ENCODE results near the gene PSMC2. TPM values are rescaled to one million over a fixed set of nuclear protein-coding genes. Genes with fewer than 3 reads are reported as not detected.

The PSMC2 gene
- total RNA-seq (2014; rRNA removed; shearing (Covaris generic)) (99.8 and 131 TPM in 2 replicates), polyA plus RNA-seq (2016; fragmentation: Nextera tagmentation; extraction: Ambion mirVana) (98.0 and 107 TPM in 2 replicates)
- long read RNA-seq, transcript PSMC2-201 (12 exons, 2,637 nt) = major isoform, 88 of 99 reads
- long read RNA-seq, partial matches to known transcripts = 5 of 99 reads
- long read RNA-seq, other reads (novel, unspliced or antisense) = 6 of 99 reads

- peak within 1 kb of the TSS; percentile 99 for H3K4me3 Mint-ChIP-seq
- H3K9me2 ChIP-seq (ENCODE audit: insufficient read depth) = no peaks in the 10 kb centered on the region
- peaks cover 10% of the 10 kb centered on the region for H3K27me3 Mint-ChIP-seq (ENCODE audit: insufficient read depth, low read depth, poor library complexity)
- peak within 1 kb of the TSS; percentile 23; the same call in 1 of the 2 replicates for H2AFZ ChIP-seq
- H3K36me3 Mint-ChIP-seq (ENCODE audit: low read depth) = peaks cover 11% of the 10 kb centered on the region
- peaks cover 70% of the 10 kb centered on the region for H3K79me2 ChIP-seq (replicated peaks; ENCODE audit: insufficient read depth)
- DNase-seq (ENCODE audit: low spot score) = peak; percentile 94
- H3F3A ChIP-seq (replicated peaks; ENCODE audit: low read depth) = no peaks in the 10 kb centered on the region
- no peaks in the 10 kb centered on the region for H3K36me3 ChIP-seq (ENCODE audit: insufficient read depth)
- no peaks in the 10 kb centered on the region for H3K9me3 Mint-ChIP-seq
- TF ChIP-seq STAT1 (IDR thresholded peaks at IDR 0.05; ENCODE audit: unreplicated experiment) (no peak), ETS1 (IDR thresholded peaks at IDR 0.05) (peak; percentile 50; the same call in 1 of the 2 replicates), POLR2AphosphoS5 (IDR thresholded peaks at IDR 0.05; ENCODE audit: low read depth) (peak; percentile 90)
- H3K4me3 ChIP-seq = peak within 1 kb of the TSS; percentile 75
- peak within 1 kb of the TSS; percentile 99 for H3K27ac Mint-ChIP-seq
- peaks cover 24% of the 10 kb centered on the region for H4K20me1 ChIP-seq (replicated peaks; ENCODE audit: insufficient read depth)
- H3K27me3 ChIP-seq (ENCODE audit: insufficient read depth) = no peaks in the 10 kb centered on the region
- H3K4me2 ChIP-seq = peak within 1 kb of the TSS; percentile 92
- peak within 1 kb of the TSS; percentile 72 for H3K27ac ChIP-seq (ENCODE audit: low read depth)
- peaks cover 16% of the 10 kb centered on the region for H3K4me1 Mint-ChIP-seq
- peaks cover 19% of the 10 kb centered on the region; the same call in 1 of the 2 replicates for H3K4me1 ChIP-seq (ENCODE audit: insufficient read depth)
- peak; percentile 83 for ATAC-seq
These were observed at the start of gene PSMC2 for GRCh38 chr7:103347507-103348267. TSS of gene PSMC2 (plus strand) at chr7:103347643. CDS start at chr7:103347712, 69 bp downstream.

- peaks cover 12% of the 10 kb centered on the region for H3K4me1 Mint-ChIP-seq
- H3K4me3 ChIP-seq = peak overlapping the region; percentile 74
- DNase-seq (ENCODE audit: low spot score) = no peak
- H3K27me3 Mint-ChIP-seq (ENCODE audit: insufficient read depth, low read depth, poor library complexity) = peaks cover 2% of the 10 kb centered on the region
- H3K27ac Mint-ChIP-seq = peak overlapping the region; percentile 82
- H3K27me3 ChIP-seq (ENCODE audit: insufficient read depth) = no peaks in the 10 kb centered on the region
- peak overlapping the region; percentile 80; the same call in 1 of the 2 replicates for H2AFZ ChIP-seq
- H3K9me2 ChIP-seq (ENCODE audit: insufficient read depth) = no peaks in the 10 kb centered on the region
- no peaks in the 10 kb centered on the region for H3F3A ChIP-seq (replicated peaks; ENCODE audit: low read depth)
- H3K4me3 Mint-ChIP-seq = peak overlapping the region; percentile 91
- peaks cover 39% of the 10 kb centered on the region for H3K36me3 ChIP-seq (ENCODE audit: insufficient read depth)
- H3K36me3 Mint-ChIP-seq (ENCODE audit: low read depth) = peaks cover 39% of the 10 kb centered on the region
- no peak for ATAC-seq
- peak overlapping the region; percentile 89 for H3K27ac ChIP-seq (ENCODE audit: low read depth)
- H3K79me2 ChIP-seq (replicated peaks; ENCODE audit: insufficient read depth) = peaks cover 46% of the 10 kb centered on the region
- no peaks in the 10 kb centered on the region for H3K9me3 Mint-ChIP-seq
- H3K4me2 ChIP-seq = peak overlapping the region; percentile 78
- H3K4me1 ChIP-seq (ENCODE audit: insufficient read depth) = peaks cover 3% of the 10 kb centered on the region; the same call in 1 of the 2 replicates
- peaks cover 4% of the 10 kb centered on the region; the same call in 1 of the 2 replicates for H4K20me1 ChIP-seq (replicated peaks; ENCODE audit: insufficient read depth)
- TF ChIP-seq CREB1 (CRISPR knock-in tag; IDR thresholded peaks at IDR 0.05; ENCODE audit: low read depth) (no peak), POLR2AphosphoS5 (IDR thresholded peaks at IDR 0.05; ENCODE audit: low read depth) (no peak), REST (IDR thresholded peaks at IDR 0.05; ENCODE audit: unreplicated experiment) (no peak)
These were observed 49.6 kb upstream of the PSMC2 start for GRCh38 chr7:103297837-103298179.

All from GM23338 (cell line).